WI38 (cell line): Measurements from ENCODE around the gene PLCB3.
A peak's percentile ranks its signal among the peaks of the same experiment; 100 is the strongest.

Source experiments
- H3K4me3 ChIP-seq: 2 replicates; pipeline ENCODE4 v1.5.1; 2011; ENCODE audit warnings: low read depth, mild to moderate bottlenecking, control low read depth, low read length
- TF ChIP-seq, protein P1 (sequence below): IDR thresholded peaks from 2 replicates; pipeline ENCODE4 v1.5.1; 2012; ENCODE audit warnings: low read depth, mild to moderate bottlenecking, control low read depth, low read length

Gene PLCB3

GRCh38 chr11:64227405-64227956 is 23.8 kb upstream of the PLCB3 start:
- TF ChIP-seq, protein P1, sequence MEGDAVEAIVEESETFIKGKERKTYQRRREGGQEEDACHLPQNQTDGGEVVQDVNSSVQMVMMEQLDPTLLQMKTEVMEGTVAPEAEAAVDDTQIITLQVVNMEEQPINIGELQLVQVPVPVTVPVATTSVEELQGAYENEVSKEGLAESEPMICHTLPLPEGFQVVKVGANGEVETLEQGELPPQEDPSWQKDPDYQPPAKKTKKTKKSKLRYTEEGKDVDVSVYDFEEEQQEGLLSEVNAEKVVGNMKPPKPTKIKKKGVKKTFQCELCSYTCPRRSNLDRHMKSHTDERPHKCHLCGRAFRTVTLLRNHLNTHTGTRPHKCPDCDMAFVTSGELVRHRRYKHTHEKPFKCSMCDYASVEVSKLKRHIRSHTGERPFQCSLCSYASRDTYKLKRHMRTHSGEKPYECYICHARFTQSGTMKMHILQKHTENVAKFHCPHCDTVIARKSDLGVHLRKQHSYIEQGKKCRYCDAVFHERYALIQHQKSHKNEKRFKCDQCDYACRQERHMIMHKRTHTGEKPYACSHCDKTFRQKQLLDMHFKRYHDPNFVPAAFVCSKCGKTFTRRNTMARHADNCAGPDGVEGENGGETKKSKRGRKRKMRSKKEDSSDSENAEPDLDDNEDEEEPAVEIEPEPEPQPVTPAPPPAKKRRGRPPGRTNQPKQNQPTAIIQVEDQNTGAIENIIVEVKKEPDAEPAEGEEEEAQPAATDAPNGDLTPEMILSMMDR = no peak
- peak overlapping the region; percentile 85 for H3K4me3 ChIP-seq

DNA sequence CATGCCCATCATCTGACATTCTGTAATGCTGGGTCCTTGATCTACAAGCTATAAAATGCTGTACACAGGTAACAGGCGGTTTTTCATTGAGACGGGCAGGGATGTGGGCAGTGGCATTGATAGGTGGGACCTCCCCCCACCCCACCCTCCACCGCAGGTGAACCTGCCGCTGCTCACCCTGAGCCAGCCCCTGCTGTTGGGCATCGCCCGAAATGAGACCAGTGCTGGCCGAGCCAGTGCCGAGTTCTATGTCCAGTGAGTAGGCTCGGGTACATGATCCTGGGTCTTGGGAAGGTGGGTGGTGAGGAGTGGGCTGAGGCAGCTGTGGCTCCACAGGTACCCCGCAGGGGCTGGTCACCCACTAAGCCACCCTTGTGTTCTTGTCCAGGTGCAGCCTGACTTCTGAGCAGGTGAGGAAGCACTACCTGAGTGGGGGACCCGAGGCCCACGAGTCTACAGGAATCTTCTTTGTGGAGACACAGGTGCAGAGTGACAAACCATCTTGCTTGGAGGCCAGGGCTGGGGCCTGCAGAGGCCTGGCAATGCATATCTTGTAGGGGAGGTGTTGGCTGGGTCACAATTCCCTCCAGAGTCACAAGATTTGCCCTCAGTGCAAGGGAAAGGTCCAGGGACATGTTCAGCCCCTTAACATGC is 22.1 kb upstream of the PLCB3 start:
- no peak overlapping the region; the same call in 1 of the 2 replicates for H3K4me3 ChIP-seq
- TF ChIP-seq, protein P1 = no peak

GRCh38 chr11:64229744-64230170 is 21.6 kb upstream of the PLCB3 start:
- H3K4me3 ChIP-seq = peak overlapping the region; percentile 71

DNA sequence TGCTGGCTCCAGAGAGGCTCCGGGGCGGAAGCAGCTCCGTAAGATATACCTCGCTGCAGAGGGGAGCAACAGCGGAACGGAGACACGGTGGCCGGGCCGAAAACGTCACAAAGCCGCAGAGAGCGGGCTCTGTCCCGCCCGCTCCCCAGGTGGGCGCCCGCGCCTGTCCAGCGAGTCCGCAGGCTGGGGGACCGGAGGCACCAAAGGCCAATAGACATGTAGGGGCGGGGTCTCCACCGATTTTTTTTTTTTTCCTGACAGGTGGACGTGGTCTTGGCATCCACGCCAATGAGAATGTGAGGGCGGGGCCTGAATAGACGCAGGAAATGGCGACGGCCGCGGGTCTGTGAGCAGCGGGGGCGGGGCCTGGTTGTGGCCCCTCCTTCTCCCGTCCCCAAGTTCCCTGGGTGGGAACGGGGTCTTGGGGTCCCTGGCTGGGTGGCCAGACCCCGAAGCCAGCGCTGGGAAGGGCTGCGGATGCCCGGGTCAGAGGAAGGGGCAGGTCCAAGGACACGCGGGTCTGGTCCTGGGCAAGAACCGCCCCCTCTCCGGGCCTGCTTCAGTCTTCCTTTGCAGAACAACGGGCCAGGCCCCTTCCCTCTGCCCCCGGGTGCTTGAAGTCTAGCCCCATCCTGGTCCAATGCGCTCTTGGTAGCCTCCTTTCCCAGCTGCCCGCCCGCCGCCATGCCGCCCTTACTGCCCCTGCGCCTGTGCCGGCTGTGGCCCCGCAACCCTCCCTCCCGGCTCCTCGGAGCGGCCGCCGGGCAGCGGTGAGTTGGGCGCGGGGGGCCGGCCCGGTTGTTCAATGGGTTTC is 21.0 kb upstream of the PLCB3 start, which contains the start of gene DNAJC4:
Gene DNAJC4, plus strand, starts transcription at position 378 of the 814 bp plus-strand sequence. Its CDS starts 307 bp downstream, at position 685.
- TF ChIP-seq, protein P1 = no peak
- H3K4me3 ChIP-seq = peak within 1 kb of the TSS; percentile 71

More at GRCh38 chr11:64229744-64230170, 21.6 kb upstream of the PLCB3 start:
- TF ChIP-seq, protein P1 = no peak

DNA sequence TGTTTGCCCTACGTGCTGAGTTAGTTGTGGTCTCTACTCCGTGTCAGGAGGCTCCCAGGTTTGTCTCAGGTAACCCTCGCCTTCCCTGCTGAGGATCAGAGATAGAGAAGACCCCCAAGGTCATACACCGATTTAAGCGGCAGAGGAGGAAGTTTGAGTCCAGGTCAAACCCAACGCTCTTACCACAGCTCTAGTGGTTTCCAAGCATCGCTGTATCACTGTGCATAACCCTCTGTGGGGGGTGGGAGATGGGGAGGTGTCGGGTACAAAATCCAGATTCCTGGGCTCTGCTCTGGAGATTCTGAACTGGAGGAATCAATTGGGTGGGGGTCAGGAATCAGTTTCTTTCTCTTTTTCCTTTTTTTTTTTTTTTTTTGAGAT is 20.4 kb upstream of the PLCB3 start:
- peak overlapping the region; percentile 71 for H3K4me3 ChIP-seq
- TF ChIP-seq, protein P1 = no peak

DNA sequence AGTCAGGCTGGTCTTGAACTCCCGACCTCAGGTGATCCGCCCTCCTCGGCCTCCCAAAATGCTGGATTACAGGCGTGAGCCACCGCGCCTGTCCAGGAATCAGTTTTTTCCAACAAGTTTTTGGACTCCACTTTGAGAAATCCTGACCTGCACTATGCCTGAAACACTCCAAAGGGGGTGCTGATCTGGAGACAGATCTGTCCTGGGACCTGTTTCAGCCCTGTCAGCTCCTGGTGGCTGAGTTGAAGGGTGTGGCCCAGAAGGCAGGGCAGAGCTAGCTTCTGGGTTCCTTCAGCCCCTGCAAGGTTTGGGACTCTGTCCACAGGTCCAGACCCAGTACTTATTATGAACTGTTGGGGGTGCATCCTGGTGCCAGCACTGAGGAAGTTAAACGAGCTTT is 19.8 kb upstream of the PLCB3 start:
- no peak overlapping the region for H3K4me3 ChIP-seq
- TF ChIP-seq, protein P1 = no peak
